Ovary (tissue), 9 donors: ENCODE measurements around the gene KRT77. TPM values are rescaled to one million over a fixed set of nuclear protein-coding genes. Genes with fewer than 3 reads are reported as not detected.
"Not testable (repeated sequence)": the region's sequence is repeated elsewhere in the genome, so short reads cannot be mapped to it uniquely, and the experiment has no call there.

Source experiments
- DNase-seq, 5 donors: peaks; one replicate each; pipeline ENCODE4 v3.0.0-alpha.2; 2019 to 2020
- H3K27ac ChIP-seq, 2 donors: fragments of 200-600 bp; one replicate each; pipeline versions ENCODE4 v1.5.1 to v1.8.0; 2019 to 2022
- H3K27me3 ChIP-seq: fragments of 200-600 bp; one replicate; pipeline ENCODE4 v1.8.0; 2022
- H3K36me3 ChIP-seq: fragments of 200-600 bp; sonication (generic); one replicate; pipeline ENCODE4 v1.5.1; 2019
- H3K4me1 ChIP-seq: one replicate; pipeline ENCODE4 v1.8.1; 2013; ENCODE audit warnings: mild to moderate bottlenecking, moderate library complexity; ENCODE audit not compliant: insufficient read depth
- H3K4me3 ChIP-seq: fragments of 200-600 bp; sonication (generic); one replicate; pipeline ENCODE4 v1.5.1; 2017
- H3K9me3 ChIP-seq, 2 donors: fragments of 200-600 bp in 1 of 2; sonication (generic) in 1 of 2; one replicate each; pipeline versions ENCODE4 v1.5.1 to v1.8.1; 2013 to 2019; ENCODE audit warnings: mild to moderate bottlenecking in 1 of 2, moderate library complexity in 1 of 2
- CTCF ChIP-seq, 3 donors: fragments of 450-650 bp in 2 of 3; fragments of 200-600 bp in 1 of 3; IDR thresholded peaks; one replicate each; pipeline versions ENCODE4 v1.5.1 to v1.8.0; 2016 to 2022; ENCODE audit warnings: antibody characterized with exemption in 3 of 3, mild to moderate bottlenecking in 1 of 3
- EP300 ChIP-seq: sonication (generic); formaldehyde crosslinking; IDR thresholded peaks from one replicate; pipeline ENCODE4 v1.6.1; 2017; ENCODE audit warnings: antibody characterized with exemption
- POLR2A ChIP-seq: fragments of 450-650 bp; IDR thresholded peaks from one replicate; pipeline ENCODE4 v1.6.1; 2017; ENCODE audit warnings: antibody characterized with exemption, mild to moderate bottlenecking, moderate library complexity
- WGBS, 3 donors: extraction: QIAGEN DNeasy Blood & Tissue Kit in 1 of 3; methylation state at CpG; one replicate each; pipeline versions ENCODE4 v1.1.5 to v1.1.7; 2013 to 2017; 5-methylcytosine and 5-hydroxymethylcytosine counted together
- intact Hi-C, 4 donors: fragments of 100-400 bp; cut with DNase I; formaldehyde crosslinking; loops; one replicate each; pipeline versions ENCODE4 v1.11.0 to v1.15.1; 2022 to 2023
- polyA plus RNA-seq, 2 donors: library from polyadenylated mRNA; stranded (reverse); fragments of 200-250 nt in 1 of 2; fragments of 350-450 nt in 1 of 2; fragmentation: Illumina TruSeq in 1 of 2; extraction: RNeasy Lipid Tissue Mini Kit (QIAGEN cat#74804) in 1 of 2; gene quantifications; one replicate each; pipeline ENCODE4 v1.2.3, GENCODE V29; 2013 to 2014
- total RNA-seq, 7 donors: library from RNA; depleted of rRNA in 2 of 7; stranded (reverse); fragments of >200 nt in 2 of 7; fragmentation: NEBNext Ultra II Directional in 3 of 7; extraction: Animal tissue kit (Norgen Biotek cat#: 25700) in 3 of 7; gene quantifications; one replicate each; pipeline versions ENCODE4 v1.1.0 to v1.2.4, GENCODE V29; 2016 to 2023
- donor health status: DM: no; HTN: no; CAD: no; lungs with moderate emphysema.
- donor health status: DM: no; HTN: no; CAD: no.
- donor health status: Bipolar disorder and iron deficiency.
- donor health status: DM: yes; HTN: yes; CAD: no.
- donor health status: DM: no; HTN: no; CAD: no.
- donor health status: DM: yes; HTN: yes; CAD: no.

KRT77 gene
- total and polyA plus RNA-seq, 9 donors = not detected

GRCh38 chr12:52670506-52670905 is 32.8 kb downstream of the KRT77 start:
- WGBS, 3 donors = 71 to 80% (median 72%) methylated on average over 4 of the region's 4 CpGs
- H3K4me3 ChIP-seq = no peak overlapping the region

GRCh38 chr12:52669941-52670340 is 33.4 kb downstream of the KRT77 start:
- intact Hi-C loops, DNase-seq, H3K27ac ChIP-seq, H3K4me1 ChIP-seq, H3K27me3 ChIP-seq, H3K4me3 ChIP-seq, H3K36me3 ChIP-seq, H3K9me3 ChIP-seq: not testable (repeated sequence)
- 83 to 100% (median 86%) methylated on average over 3 of the region's 3 CpGs for WGBS, 3 donors

More at GRCh38 chr12:52670506-52670905, 32.8 kb downstream of the KRT77 start:
- TF ChIP-seq EP300 (no peak), CTCF (IDR thresholded peaks at IDR 0.05) (no peak), POLR2A (no peak)
- Histone ChIP-seq H3K9me3 (no peaks in the 10 kb centered on the region), H3K4me1 (no peaks in the 10 kb centered on the region), H3K27me3 (no peaks in the 10 kb centered on the region), H3K36me3 (no peaks in the 10 kb centered on the region), H3K27ac (no peak overlapping the region)
- no peak for DNase-seq
- intact Hi-C loops = no loop called here

GRCh38 chr12:52669426-52669825 is 33.9 kb downstream of the KRT77 start:
- no peak overlapping the region for H3K4me3 ChIP-seq
- no peaks in the 10 kb centered on the region for H3K27me3 ChIP-seq
- intact Hi-C loops = no loop called here
- no peaks in the 10 kb centered on the region for H3K36me3 ChIP-seq
- TF ChIP-seq CTCF (IDR thresholded peaks at IDR 0.05) = no peak
- TF ChIP-seq POLR2A = no peak
- no peak for TF ChIP-seq EP300
- no peaks in the 10 kb centered on the region for H3K9me3 ChIP-seq
- no peak for DNase-seq
- no peaks in the 10 kb centered on the region for H3K4me1 ChIP-seq
- H3K27ac ChIP-seq = no peak overlapping the region

- no peak for DNase-seq
- TF ChIP-seq EP300 = no peak
- no peak for TF ChIP-seq POLR2A
- no peak for TF ChIP-seq CTCF (IDR thresholded peaks at IDR 0.05)
- Histone ChIP-seq H3K27me3 (no peaks in the 10 kb centered on the region), H3K4me3 (no peak overlapping the region), H3K4me1 (no peaks in the 10 kb centered on the region), H3K36me3 (no peaks in the 10 kb centered on the region), H3K9me3 (no peaks in the 10 kb centered on the region), H3K27ac (no peak overlapping the region)
- intact Hi-C loops = no loop called here
- WGBS, 3 donors = 70 to 80% (median 75%) methylated on average over 7 of the region's 7 CpGs
Measured at GRCh38 chr12:52667931-52668330, 35.4 kb downstream of the KRT77 start.

GRCh38 chr12:52667509-52667908 is 35.8 kb downstream of the KRT77 start:
- TF ChIP-seq CTCF (IDR thresholded peaks at IDR 0.05) (no peak), EP300 (no peak), POLR2A (no peak)
- DNase-seq = no peak

More at GRCh38 chr12:52667509-52667908, 35.8 kb downstream of the KRT77 start:
- 59 to 60% (median 59%) methylated on average over 9 of the region's 9 CpGs for WGBS, 3 donors
- Histone ChIP-seq H3K4me1 (no peaks in the 10 kb centered on the region), H3K36me3 (no peaks in the 10 kb centered on the region), H3K27ac (no peak overlapping the region), H3K27me3 (no peaks in the 10 kb centered on the region), H3K4me3 (no peak overlapping the region), H3K9me3 (no peaks in the 10 kb centered on the region)
- intact Hi-C loops = no loop called here
